Neural cell (in vitro differentiated cells): Measurements from ENCODE around the gene ARID1B.

Experiments
- EP300 ChIP-seq: fragments of 450-650 bp; conservative IDR thresholded peaks from 2 replicates; pipeline ENCODE4 v1.6.1; 2014; ENCODE audit warnings: antibody characterized with exemption, mild to moderate bottlenecking, moderate library complexity; ENCODE audit not compliant: poor library complexity, severe bottlenecking
- EZH2 ChIP-seq: fragments of 200-600, 300-800 bp; shearing (Covaris generic), sonication (generic); IDR thresholded peaks from 2 replicates; pipeline ENCODE4 v1.6.1; 2014; ENCODE audit warnings: antibody characterized with exemption, low read length, borderline replicate concordance, mild to moderate bottlenecking; ENCODE audit not compliant: insufficient read depth, poor library complexity, severe bottlenecking
- POLR2AphosphoS5 ChIP-seq: IDR thresholded peaks from 2 replicates; pipeline ENCODE4 v1.6.1; 2012
- REST ChIP-seq: IDR thresholded peaks from 2 replicates; pipeline ENCODE4 v1.6.1; 2012; ENCODE audit warnings: borderline replicate concordance
- SMC3 ChIP-seq: fragments of 450-650 bp; conservative IDR thresholded peaks from 2 replicates; pipeline ENCODE4 v1.6.1; 2014; ENCODE audit warnings: antibody characterized with exemption, mild to moderate bottlenecking, moderate library complexity; ENCODE audit not compliant: poor library complexity
- TF ChIP-seq, protein P1 (sequence below): fragments of 450-650 bp; IDR thresholded peaks from 2 replicates; pipeline ENCODE4 v1.5.1; 2014; ENCODE audit warnings: antibody characterized with exemption, mild to moderate bottlenecking, moderate library complexity; ENCODE audit not compliant: poor library complexity, severe bottlenecking

GRCh38 chr6:156854466-156855161 is 77.4 kb downstream of the ARID1B start:
- TF ChIP-seq, protein P1, sequence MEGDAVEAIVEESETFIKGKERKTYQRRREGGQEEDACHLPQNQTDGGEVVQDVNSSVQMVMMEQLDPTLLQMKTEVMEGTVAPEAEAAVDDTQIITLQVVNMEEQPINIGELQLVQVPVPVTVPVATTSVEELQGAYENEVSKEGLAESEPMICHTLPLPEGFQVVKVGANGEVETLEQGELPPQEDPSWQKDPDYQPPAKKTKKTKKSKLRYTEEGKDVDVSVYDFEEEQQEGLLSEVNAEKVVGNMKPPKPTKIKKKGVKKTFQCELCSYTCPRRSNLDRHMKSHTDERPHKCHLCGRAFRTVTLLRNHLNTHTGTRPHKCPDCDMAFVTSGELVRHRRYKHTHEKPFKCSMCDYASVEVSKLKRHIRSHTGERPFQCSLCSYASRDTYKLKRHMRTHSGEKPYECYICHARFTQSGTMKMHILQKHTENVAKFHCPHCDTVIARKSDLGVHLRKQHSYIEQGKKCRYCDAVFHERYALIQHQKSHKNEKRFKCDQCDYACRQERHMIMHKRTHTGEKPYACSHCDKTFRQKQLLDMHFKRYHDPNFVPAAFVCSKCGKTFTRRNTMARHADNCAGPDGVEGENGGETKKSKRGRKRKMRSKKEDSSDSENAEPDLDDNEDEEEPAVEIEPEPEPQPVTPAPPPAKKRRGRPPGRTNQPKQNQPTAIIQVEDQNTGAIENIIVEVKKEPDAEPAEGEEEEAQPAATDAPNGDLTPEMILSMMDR: no peak
- TF ChIP-seq EP300 (no peak), SMC3 (no peak), POLR2AphosphoS5 (no peak), REST (no peak), EZH2 (no peak)
